ENCODE data around the gene OLIG2.

DNA sequence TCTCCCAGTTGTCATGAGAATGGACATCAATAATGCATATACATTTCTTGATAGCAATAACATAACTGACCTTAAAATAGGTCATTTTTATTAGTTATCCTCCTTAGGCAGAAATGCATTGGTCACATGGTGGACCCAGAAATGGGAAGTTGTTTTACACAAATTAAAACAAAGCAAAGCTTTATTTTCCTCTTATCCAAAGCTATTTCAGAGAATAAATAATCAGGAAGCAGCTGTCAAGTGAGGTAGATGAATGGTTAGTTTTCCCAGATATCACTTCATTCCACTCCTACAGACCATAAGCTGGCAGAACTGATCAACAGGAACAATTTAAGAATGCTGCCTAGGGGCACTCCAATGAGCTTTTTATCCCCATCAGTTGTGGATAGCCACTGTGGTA, 28.2 kb downstream of the OLIG2 start:
- TF ChIP-seq CTCF (IDR thresholded peaks at IDR 0.05) (no peak), POLR2A (IDR thresholded peaks at IDR 0.05; ENCODE audit: low read depth) (no peak), EP300 (IDR thresholded peaks at IDR 0.05) (no peak)
